Small intestine (tissue), 7 donors: Measurements from ENCODE around the gene GTF2A1L. TPM values are rescaled to one million over a fixed set of nuclear protein-coding genes. Genes with fewer than 3 reads are reported as not detected.
"Not testable (repeated sequence)": the region's sequence is repeated elsewhere in the genome, so short reads cannot be mapped to it uniquely, and the experiment has no call there.

Source experiments
- DNase-seq, 2 donors: peaks; one replicate each; pipeline versions ENCODE4 v3.0.0 to v3.0.0-alpha.2; 2013
- FAIRE-seq: peaks from 2 replicates; lab custom pipeline; 2012; peaks lifted over from hg19 to GRCh38; lab: Jason Lieb, UNC
- H3K27ac ChIP-seq, 3 donors: one replicate each; pipeline ENCODE4 v1.5.1; 2013; ENCODE audit warnings: low read length in 2 of 3, mild to moderate bottlenecking in 2 of 3, control low read depth in 1 of 3, inconsistent platforms in 1 of 3, low read depth in 1 of 3, moderate library complexity in 1 of 3
- H3K27me3 ChIP-seq, 3 donors: one replicate each; pipeline ENCODE4 v1.6.1; 2013; ENCODE audit warnings: low read length in 3 of 3, inconsistent platforms in 1 of 3; ENCODE audit not compliant: control insufficient read depth in 3 of 3, insufficient read depth in 3 of 3
- H3K36me3 ChIP-seq, 3 donors: one replicate each; pipeline ENCODE4 v1.6.1; 2013; ENCODE audit warnings: low read length in 3 of 3, inconsistent platforms in 1 of 3, low read depth in 1 of 3, mild to moderate bottlenecking in 1 of 3, moderate library complexity in 1 of 3; ENCODE audit not compliant: control insufficient read depth in 3 of 3, insufficient read depth in 2 of 3
- H3K4me1 ChIP-seq, 3 donors: one replicate each; pipeline ENCODE4 v1.6.1; 2013; ENCODE audit warnings: low read length in 2 of 3, inconsistent platforms in 1 of 3, low read depth in 1 of 3, mild to moderate bottlenecking in 1 of 3, moderate library complexity in 1 of 3; ENCODE audit not compliant: control insufficient read depth in 3 of 3, insufficient read depth in 2 of 3
- H3K4me3 ChIP-seq, 3 donors: one replicate each; pipeline ENCODE4 v1.5.1; 2013; ENCODE audit warnings: low read length in 3 of 3, control low read depth in 1 of 3, inconsistent platforms in 1 of 3, low read depth in 1 of 3, mild to moderate bottlenecking in 1 of 3, moderate library complexity in 1 of 3
- H3K9me3 ChIP-seq, 2 donors: one replicate each; pipeline ENCODE4 v1.6.1; 2013; ENCODE audit warnings: low read depth in 1 of 2, low read length in 1 of 2; ENCODE audit not compliant: control insufficient read depth in 2 of 2, insufficient read depth in 1 of 2
- WGBS, 3 donors: extraction: QIAGEN DNeasy Blood & Tissue Kit; methylation state at CpG; one replicate each; pipeline ENCODE4 v1.1.7; 2013; 5-methylcytosine and 5-hydroxymethylcytosine counted together
- polyA plus RNA-seq, 4 donors: library from polyadenylated mRNA; stranded (reverse) in 3 of 4; unstranded in 1 of 4; fragments of 200-250 nt in 3 of 4; fragments of 120-200 nt in 1 of 4; gene quantifications; one replicate each; pipeline versions ENCODE4 v1.2.1 to v1.2.3, GENCODE V29; 2013
- donor health status: healthy with polysubstance abuse.
- donor health status: control.
- donor health status: control.
- donor health status: Bipolar disorder and iron deficiency.
- donor health status: healthy.

Gene GTF2A1L
- polyA plus RNA-seq, 4 donors, result 0.04 to 1.6 (median 0.39) TPM; not detected in 1

DNA sequence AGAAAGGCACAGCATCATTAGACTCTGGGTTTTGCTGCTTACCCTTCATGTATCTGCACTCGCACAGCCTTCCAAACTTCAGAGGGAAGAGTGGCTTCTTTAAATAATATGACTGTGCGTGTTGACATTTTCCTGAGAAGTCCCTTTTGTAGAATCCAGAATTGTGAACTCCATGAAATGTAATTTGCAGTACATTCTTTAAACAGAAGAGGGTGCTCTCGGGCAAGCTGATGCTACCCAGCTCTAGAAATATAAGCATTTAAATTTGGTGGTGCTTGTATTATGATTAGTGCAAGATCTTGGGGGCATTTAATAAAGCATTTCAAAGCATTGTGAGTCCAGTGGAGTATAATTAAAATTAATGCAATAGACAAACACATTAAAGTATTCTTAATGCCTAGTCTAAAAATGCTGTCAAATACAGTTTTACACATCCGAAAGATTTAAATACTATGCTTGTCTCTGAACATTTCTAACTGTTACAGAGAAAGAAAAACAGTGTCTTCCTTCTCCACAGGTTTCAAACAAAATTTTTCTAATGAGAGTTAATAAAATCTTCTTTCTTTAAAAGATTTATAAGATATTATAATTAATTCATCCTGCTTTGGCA is 17.3 kb upstream of the GTF2A1L start:
- Histone ChIP-seq H3K36me3 (no peaks in the 10 kb centered on the region), H3K9me3 (no peaks in the 10 kb centered on the region), H3K27me3 (no peaks in the 10 kb centered on the region), H3K4me1 (no peaks in the 10 kb centered on the region), H3K27ac (no peak overlapping the region), H3K4me3 (no peak overlapping the region)
- WGBS, 3 donors, result 29 to 38% (median 30%) methylated on average over 4 of the region's 4 CpGs
- FAIRE-seq, result no peak
- DNase-seq, result peak; percentile 37 to 56

DNA sequence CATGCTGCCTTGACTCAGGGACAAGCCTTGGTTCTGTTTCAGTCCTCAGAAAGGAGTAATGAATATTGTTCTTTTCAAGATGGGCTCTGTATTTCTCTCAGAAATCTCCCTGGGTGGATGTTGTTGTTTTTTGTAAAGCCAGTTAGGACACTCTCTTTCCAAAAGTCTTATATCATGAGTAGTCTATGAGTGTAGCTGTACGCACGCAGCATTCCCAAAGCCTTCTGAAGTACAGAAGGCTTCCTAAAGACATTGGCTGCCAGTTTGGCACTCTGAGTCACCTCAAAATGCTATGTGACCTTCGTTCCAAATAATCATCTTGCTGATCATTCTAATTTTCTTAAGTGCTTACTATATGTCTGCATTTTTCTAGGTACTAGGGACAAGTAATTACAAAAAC is 16.7 kb upstream of the GTF2A1L start:
- Histone ChIP-seq H3K9me3 (no peaks in the 10 kb centered on the region), H3K4me1 (no peaks in the 10 kb centered on the region), H3K36me3 (no peaks in the 10 kb centered on the region), H3K4me3 (no peak overlapping the region), H3K27ac (no peak overlapping the region), H3K27me3 (no peaks in the 10 kb centered on the region)
- DNase-seq (no peak), FAIRE-seq (no peak)
- WGBS, 3 donors, result 74 to 79% (median 78%) methylated on average over 3 of the region's 3 CpGs

DNA sequence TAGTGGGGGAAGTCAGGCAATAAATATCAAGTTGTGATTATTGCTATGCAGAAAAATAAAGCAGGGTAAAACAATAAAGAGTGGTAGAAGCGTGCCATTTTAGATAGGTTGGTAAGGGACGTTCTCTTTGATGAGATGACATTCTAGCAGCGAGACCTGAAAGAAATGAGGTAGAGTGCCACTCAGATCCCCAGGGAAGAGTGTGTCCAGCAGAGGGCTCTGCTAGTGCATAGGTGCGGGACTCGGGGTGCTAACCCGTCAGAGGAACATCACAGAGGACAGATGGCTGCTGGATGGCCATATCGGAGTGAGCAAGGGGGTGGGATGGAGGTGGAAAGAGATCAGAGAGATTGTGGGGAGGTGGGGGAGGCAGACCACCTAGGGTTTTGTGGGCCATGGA is 16.3 kb upstream of the GTF2A1L start:
- H3K27me3 ChIP-seq, result no peaks in the 10 kb centered on the region
- H3K36me3 ChIP-seq, result no peaks in the 10 kb centered on the region
- H3K4me3 ChIP-seq, result no peak overlapping the region
- peak; percentile 20 to 33 for DNase-seq
- H3K27ac ChIP-seq, result no peak overlapping the region
- H3K4me1 ChIP-seq, result no peaks in the 10 kb centered on the region
- WGBS, 3 donors, result 32 to 58% (median 46%) methylated on average over 7 of the region's 7 CpGs
- no peak for FAIRE-seq
- no peaks in the 10 kb centered on the region for H3K9me3 ChIP-seq

DNA sequence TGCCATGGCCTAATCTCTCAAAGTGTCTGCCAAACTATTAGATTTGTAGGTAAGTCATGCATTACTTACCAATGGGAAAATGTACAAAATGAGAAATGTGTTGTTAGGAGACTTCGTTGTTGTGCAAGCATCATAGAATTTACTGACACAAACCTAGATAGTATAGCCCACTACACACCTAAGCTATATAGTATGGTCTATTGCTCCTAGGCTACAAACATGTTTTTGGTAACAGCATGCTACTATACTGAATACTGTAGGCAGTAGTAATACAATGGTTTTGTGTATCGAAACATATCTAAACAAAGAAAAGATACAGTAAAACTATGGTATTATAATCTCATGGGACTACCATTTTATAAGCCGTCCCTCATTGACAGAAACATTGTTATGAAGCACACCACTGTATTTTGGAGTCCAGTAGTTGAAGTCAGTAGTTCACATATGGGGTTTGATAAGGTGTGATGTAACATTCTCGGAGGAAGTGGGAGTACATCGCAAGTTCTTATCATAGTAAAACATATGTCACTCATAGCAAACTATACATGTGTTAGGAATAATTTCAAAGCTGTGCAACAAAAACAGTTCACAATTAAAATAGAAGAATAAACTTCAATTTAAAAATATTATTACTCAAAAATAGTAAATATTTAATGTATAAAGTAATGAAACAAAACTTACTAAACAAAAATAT is 12.0 kb upstream of the GTF2A1L start:
- no peaks in the 10 kb centered on the region for H3K27me3 ChIP-seq
- no peaks in the 10 kb centered on the region for H3K36me3 ChIP-seq
- DNase-seq, result no peak
- no peaks in the 10 kb centered on the region for H3K9me3 ChIP-seq
- no peak overlapping the region for H3K4me3 ChIP-seq
- H3K27ac ChIP-seq, result no peak overlapping the region
- no peaks in the 10 kb centered on the region for H3K4me1 ChIP-seq
- no peak for FAIRE-seq
- WGBS, 3 donors, result 80 to 91% (median 89%) methylated on average over 5 of the region's 5 CpGs

DNA sequence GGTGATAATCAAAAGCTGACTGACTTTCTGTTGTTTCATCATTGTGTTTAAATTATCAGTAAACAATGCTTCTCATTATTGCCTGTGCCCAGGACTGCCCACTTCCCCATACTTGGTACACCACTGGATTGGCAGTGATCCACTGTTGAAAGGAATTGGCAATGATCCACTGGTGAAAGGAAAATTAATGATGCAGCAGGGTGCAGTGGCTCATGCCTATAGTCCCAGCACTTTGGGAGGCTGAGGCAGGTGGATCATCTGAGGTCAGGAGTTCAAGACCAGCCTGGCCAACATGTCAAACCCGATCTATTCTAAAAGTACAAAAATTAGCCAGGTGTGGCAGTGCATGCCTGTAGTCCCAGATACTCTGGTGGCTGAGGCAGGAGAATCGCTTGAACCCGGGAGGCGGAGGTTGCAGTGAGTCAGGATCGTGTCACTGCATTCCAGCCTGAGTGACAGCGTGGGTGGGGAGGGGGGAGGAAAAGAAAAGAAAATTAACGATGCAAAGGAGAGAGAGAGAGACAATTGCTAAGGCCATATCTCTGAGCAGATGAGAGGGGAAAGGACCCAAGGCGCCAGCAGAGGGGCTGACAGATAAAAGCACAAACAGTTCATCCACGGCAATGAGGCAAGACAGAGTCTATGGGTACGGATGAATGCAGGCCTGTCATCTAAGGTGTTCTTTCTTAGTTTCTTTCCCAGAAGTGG is 10.2 kb upstream of the GTF2A1L start:
- H3K36me3 ChIP-seq, result no peaks in the 10 kb centered on the region
- 80 to 82% (median 81%) methylated on average over 10 of the region's 10 CpGs for WGBS, 3 donors
- H3K4me3 ChIP-seq, result no peak overlapping the region
- no peaks in the 10 kb centered on the region for H3K9me3 ChIP-seq
- H3K27ac ChIP-seq, result no peak overlapping the region
- FAIRE-seq, result no peak
- H3K4me1 ChIP-seq, result no peaks in the 10 kb centered on the region
- H3K27me3 ChIP-seq, result no peaks in the 10 kb centered on the region
- DNase-seq, result no peak

DNA sequence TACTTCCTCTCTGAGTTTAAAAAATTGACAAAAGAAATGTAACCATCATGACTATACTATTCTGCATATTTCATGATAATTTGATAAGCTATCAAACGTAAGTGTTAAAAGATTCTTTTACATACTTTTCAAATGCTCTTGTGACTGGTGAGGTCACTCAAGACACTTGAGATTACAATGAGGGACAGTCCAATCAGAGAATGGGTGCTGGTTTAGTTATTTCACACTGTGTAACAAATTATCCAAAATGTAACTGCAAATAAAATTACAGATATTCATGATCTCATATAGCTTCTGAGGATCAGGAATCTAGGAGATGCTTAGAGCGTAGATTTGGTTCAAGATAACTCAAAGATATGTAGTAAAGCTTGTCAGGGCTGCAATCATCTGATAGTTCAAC is 4.4 kb upstream of the GTF2A1L start:
- no peaks in the 10 kb centered on the region for H3K4me1 ChIP-seq
- no peak overlapping the region for H3K4me3 ChIP-seq
- 67 to 85% (median 78%) methylated on average over 2 of the region's 2 CpGs for WGBS, 3 donors
- no peak for DNase-seq
- FAIRE-seq, result no peak
- H3K9me3 ChIP-seq, result no peaks in the 10 kb centered on the region
- H3K27me3 ChIP-seq, result peaks cover 0 to 2% (median 0%) of the 10 kb centered on the region in 3 donors
- H3K36me3 ChIP-seq, result no peaks in the 10 kb centered on the region
- no peak overlapping the region for H3K27ac ChIP-seq

DNA sequence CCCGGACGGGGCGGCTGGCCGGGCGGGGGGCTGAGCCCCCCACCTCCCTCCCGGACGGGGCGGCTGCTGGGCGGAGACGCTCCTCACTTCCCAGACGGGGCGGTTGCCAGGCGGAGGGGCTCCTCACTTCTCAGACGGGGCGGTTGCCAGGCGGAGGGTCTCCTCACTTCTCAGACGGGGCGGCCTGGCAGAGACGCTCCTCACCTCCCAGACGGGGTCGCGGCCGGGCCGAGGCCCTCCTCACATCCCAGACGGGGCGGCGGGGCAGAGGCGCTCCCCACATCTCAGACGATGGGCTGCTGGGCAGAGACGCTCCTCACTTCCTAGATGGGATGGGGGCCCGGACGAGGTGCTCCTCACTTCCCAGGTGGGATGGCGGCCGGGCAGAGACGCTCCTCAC is 3.1 kb upstream of the GTF2A1L start:
- H3K9me3 ChIP-seq, H3K4me3 ChIP-seq, H3K36me3 ChIP-seq, FAIRE-seq, H3K27me3 ChIP-seq, H3K27ac ChIP-seq, DNase-seq, H3K4me1 ChIP-seq: not testable (repeated sequence)
- WGBS, 3 donors, result 96 to 98% (median 97%) methylated on average over 13 to 35 of the region's 35 CpGs

DNA sequence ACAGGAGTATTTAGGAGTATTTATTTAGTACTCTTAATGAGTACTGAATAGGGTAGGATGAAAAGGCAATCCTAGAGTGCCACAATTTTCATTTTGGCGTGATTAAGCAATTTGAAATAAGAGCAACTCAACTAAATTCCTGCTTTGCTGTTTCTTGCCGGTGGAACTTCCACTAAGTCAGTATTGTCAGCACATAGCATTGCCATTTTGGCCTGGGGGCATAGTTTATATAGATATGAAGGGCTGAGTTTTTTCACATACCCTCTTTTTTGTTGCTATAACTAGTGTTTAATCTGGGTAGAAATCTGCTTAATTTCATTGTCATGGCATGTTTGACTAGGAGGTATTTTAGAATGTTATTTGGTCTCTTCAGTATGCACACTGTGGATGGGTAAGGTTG is 1.9 kb downstream of the GTF2A1L start:
- Histone ChIP-seq H3K36me3 (no peaks in the 10 kb centered on the region), H3K4me3 (no peak overlapping the region), H3K27ac (no peak overlapping the region), H3K9me3 (no peaks in the 10 kb centered on the region), H3K4me1 (no peaks in the 10 kb centered on the region), H3K27me3 (no peaks in the 10 kb centered on the region)
- 86 to 93% (median 89%) methylated on average over 2 of the region's 2 CpGs for WGBS, 3 donors
- DNase-seq, result no peak
- FAIRE-seq, result no peak
